ENCODE results near the gene VSIG10. TPM values are rescaled to one million over a fixed set of nuclear protein-coding genes. Genes with fewer than 3 reads are reported as not detected.

Gene VSIG10
- total and polyA plus RNA-seq, 2 of the 13 experiments (the other 11 are each of a cell fraction or from before 2014, with no cell fraction given): 25.6 to 42.5 TPM

- TF ChIP-seq HIC2 (CRISPR knock-in tag; IDR thresholded peaks at IDR 0.05; ENCODE audit: low read depth): peak; percentile 69
- no peak for TF ChIP-seq SRF (IDR thresholded peaks at IDR 0.05; ENCODE audit: low read depth, low read length)
- no peak for TF ChIP-seq KLF9 (CRISPR knock-in tag; IDR thresholded peaks at IDR 0.05; ENCODE audit: low read depth)
- no peak for TF ChIP-seq ZNF567 (CRISPR knock-in tag; IDR thresholded peaks at IDR 0.05; ENCODE audit: borderline replicate concordance)
- TF ChIP-seq ZGPAT (CRISPR knock-in tag; IDR thresholded peaks at IDR 0.05): peak; percentile 71; the same call in 1 of the 2 replicates
- TF ChIP-seq RXRA (CRISPR knock-in tag; IDR thresholded peaks at IDR 0.05): no peak
- no peak for TF ChIP-seq ZNF124 (CRISPR knock-in tag; IDR thresholded peaks at IDR 0.05)
- TF ChIP-seq CAMTA2 (CRISPR knock-in tag; IDR thresholded peaks at IDR 0.05; ENCODE audit: borderline replicate concordance): no peak
- no peak for TF ChIP-seq ZNF510 (CRISPR knock-in tag; IDR thresholded peaks at IDR 0.05; ENCODE audit: low read depth)
- peak; percentile 75 for TF ChIP-seq SAP130 (CRISPR knock-in tag; IDR thresholded peaks at IDR 0.05; ENCODE audit: low read depth)
- peak; percentile 36 for TF ChIP-seq HNF4A (CRISPR knock-in tag; IDR thresholded peaks at IDR 0.05)
- TF ChIP-seq SP2 (CRISPR knock-in tag; IDR thresholded peaks at IDR 0.05): no peak
- no peak for TF ChIP-seq SYNCRIP (IDR thresholded peaks at IDR 0.05; ENCODE audit: insufficient read depth, low read depth, low read length)
- no peak for TF ChIP-seq PRPF4 (IDR thresholded peaks at IDR 0.05; ENCODE audit: low read depth, low read length, poor library complexity, severe bottlenecking)
- no peak for TF ChIP-seq HNF4G (IDR thresholded peaks at IDR 0.05; ENCODE audit: borderline replicate concordance, low read depth, low read length)
- no peak for TF ChIP-seq HNF4G (CRISPR knock-in tag; IDR thresholded peaks at IDR 0.05; ENCODE audit: borderline replicate concordance, low read depth)
- no peak for TF ChIP-seq HNRNPLL (IDR thresholded peaks at IDR 0.05; ENCODE audit: low read depth, low read length, poor library complexity, severe bottlenecking)
- TF ChIP-seq, protein P1, sequence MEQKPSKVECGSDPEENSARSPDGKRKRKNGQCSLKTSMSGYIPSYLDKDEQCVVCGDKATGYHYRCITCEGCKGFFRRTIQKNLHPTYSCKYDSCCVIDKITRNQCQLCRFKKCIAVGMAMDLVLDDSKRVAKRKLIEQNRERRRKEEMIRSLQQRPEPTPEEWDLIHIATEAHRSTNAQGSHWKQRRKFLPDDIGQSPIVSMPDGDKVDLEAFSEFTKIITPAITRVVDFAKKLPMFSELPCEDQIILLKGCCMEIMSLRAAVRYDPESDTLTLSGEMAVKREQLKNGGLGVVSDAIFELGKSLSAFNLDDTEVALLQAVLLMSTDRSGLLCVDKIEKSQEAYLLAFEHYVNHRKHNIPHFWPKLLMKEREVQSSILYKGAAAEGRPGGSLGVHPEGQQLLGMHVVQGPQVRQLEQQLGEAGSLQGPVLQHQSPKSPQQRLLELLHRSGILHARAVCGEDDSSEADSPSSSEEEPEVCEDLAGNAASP (CRISPR knock-in tag; IDR thresholded peaks at IDR 0.05; ENCODE audit: borderline replicate concordance): peak; percentile 35; the same call in 1 of the 2 replicates
- TF ChIP-seq ZNF317 (CRISPR knock-in tag; IDR thresholded peaks at IDR 0.05): no peak
Measured at GRCh38 chr12:118055865-118056773, 47.7 kb downstream of the VSIG10 start (continued).
